ENCODE data around the gene FMNL3.

DNA sequence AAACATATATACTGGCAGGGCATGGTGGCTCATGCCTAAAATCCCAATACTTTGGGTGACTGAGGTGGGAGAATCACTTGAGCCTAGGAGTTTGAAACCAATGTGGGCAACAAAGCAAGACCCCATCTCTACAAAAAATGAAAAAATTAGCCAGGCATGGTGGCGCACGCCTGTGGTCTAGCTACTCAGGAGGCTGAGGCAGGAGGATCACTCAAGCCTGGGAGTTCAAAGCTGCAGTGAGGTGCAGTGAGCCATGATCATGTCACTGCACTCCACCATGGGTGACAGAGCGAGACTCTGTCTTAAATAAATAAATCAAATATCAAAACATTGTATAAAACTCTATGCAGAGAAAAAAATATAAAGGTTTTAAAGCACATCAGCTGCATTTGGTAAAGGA is 5.2 kb downstream of the FMNL3 start:
- TF ChIP-seq SUZ12 (IDR thresholded peaks at IDR 0.05), result no peak
- no peak for TF ChIP-seq FOXM1 (IDR thresholded peaks at IDR 0.05; ENCODE audit: borderline replicate concordance)
- no peak for TF ChIP-seq SP1 (IDR thresholded peaks at IDR 0.05)
- TF ChIP-seq HDGF (IDR thresholded peaks at IDR 0.05; ENCODE audit: borderline replicate concordance), result no peak
- TF ChIP-seq BHLHE40 (IDR thresholded peaks at IDR 0.05; ENCODE audit: borderline replicate concordance), result no peak
- no peak for TF ChIP-seq ARNT (IDR thresholded peaks at IDR 0.05)
- TF ChIP-seq FOXA1 (IDR thresholded peaks at IDR 0.05), result no peak
- no peak for TF ChIP-seq ZNF384 (IDR thresholded peaks at IDR 0.05)
- TF ChIP-seq ELF4 (IDR thresholded peaks at IDR 0.05), result no peak
- TF ChIP-seq FOXK2 (IDR thresholded peaks at IDR 0.05), result no peak
- no peak for TF ChIP-seq CTBP1 (IDR thresholded peaks at IDR 0.05; ENCODE audit: borderline replicate concordance)
